ENCODE results near the gene SALL3.

The SALL3 gene

DNA sequence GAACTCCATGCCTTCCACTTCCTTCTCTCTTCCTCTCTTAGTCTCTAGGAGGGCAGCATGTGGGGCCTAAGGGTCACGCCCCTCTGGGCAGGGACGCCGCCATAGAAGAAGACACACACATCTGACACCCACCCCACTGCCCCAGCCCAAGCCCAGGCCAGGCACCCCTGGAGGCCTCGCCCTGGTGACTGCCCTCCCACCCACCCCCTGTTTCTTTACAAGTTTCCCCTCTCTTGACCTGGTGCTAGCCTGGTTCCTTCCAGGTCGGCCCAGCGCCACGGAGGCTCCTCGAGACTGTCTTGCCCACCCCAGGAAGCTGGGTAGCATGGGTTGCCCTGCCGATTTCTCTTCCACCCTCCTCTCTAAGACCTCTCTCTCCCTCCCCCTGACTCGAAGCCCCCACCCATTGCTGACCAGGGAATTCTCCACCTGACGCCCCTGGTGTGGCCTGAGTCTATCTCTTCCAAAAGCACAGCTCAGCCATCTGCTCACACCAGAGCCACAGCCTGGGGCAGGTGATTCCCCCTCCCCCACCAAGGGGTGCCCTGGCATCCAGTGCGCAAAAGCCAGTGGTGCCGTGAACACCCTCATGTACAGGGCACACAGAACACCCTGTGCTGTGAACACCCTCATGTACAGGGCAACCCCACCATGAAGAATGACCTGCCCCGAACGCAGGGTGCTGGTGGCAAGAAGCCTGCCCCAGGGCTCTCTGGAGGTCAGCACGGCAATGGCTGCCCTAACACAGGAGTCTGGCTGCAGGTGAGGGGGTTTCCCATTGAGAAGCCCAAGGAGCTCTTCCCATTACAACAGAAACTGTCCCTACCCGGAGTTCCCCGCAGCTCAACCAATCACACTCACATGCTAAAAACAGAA lies 13.5 kb upstream of the SALL3 start:
- no peak for ATAC-seq

DNA sequence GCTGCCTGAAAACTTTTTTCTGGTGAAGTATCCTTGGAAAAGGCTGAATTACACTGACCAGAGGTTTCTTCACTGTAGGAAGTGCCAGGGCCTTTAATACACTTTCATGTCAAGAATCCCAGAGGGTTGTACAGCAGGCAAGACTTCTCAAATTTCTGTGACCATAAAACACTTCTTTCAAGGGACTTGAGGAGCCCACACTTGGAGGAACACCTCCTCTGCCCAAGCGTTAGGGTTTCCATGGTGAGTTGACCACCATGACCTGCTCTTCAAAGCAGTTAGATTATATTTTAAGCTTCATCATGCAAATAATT lies 12.9 kb upstream of the SALL3 start:
- no peak for ATAC-seq

DNA sequence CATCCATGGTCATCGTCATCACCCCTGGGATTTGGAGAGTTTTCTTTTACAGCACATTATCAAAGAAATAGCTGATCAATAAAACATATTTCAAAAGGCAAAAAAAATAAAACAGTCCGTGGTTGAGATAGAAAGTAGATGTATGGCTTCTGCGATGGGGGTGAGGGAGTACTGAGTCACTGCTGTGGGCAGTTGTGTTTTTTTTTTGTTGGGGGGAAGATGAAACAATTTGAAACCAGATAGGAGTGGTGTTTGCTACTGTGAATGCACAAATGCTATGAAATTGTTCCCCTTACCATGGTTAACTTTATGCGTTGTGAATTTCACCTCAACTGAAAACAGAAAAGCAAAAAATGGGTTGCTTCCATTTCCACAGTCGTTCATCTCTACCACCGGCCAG lies 11.9 kb upstream of the SALL3 start:
- ATAC-seq = no peak

DNA sequence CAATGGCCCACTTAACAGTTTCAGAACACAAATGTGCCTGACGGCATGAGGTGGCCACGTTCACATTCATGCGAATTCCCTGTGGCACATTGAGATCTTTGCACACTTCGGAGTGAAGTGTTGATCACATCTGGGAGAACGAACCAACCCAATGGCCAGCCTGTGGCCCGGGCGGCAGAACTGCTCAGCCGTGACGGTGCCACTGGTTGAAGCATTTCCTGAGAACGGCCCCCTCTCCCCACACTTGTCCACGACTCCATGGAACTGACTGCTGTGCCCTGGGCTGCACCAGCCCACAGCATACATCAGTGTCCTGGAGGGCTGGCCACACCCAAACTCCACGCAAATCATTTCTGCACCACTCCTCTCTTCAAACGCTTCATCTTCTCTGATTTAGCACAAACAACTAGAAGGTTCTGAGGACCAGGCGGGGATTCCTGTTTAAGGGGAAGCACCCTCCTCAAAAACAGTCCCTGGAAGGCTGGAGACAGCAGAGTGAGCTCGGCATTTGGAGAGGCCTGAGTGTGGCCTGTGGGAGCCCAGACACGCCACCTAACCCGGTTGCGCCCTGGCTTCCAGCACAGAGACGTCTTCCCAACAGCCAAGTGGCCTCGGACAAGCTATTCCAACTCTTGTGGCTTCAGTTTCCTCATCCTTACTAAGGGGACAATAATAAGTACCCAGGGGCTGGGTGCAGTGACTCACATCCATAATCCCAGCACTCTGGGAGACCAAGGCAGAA lies 9.9 kb upstream of the SALL3 start:
- ATAC-seq = no peak

DNA sequence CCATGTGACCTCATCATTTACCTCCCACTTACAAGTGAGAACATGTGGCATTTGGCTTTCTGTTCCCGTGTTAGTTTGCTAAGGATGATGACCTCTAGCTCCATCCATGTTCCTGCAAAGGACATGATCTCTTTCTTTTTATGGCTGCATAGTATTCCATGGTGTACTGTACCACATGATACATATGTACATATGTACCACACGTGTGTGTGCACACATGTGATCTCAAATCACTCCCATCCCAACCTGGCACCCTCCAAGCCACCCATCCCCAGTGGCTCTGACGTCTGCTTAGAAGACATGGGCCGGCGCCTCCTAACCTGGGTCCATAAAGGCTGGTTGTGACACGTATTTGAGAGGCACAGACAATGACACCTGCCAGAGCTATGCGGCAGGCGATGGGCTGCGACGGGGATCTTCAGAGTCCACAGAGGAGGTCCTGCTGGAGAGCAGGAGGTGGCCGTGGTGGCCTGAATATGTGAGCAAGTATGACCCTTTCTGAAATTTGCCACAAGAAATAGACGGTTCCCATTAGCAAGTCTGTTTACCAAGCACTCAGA lies 8.8 kb upstream of the SALL3 start:
- ATAC-seq = no peak

DNA sequence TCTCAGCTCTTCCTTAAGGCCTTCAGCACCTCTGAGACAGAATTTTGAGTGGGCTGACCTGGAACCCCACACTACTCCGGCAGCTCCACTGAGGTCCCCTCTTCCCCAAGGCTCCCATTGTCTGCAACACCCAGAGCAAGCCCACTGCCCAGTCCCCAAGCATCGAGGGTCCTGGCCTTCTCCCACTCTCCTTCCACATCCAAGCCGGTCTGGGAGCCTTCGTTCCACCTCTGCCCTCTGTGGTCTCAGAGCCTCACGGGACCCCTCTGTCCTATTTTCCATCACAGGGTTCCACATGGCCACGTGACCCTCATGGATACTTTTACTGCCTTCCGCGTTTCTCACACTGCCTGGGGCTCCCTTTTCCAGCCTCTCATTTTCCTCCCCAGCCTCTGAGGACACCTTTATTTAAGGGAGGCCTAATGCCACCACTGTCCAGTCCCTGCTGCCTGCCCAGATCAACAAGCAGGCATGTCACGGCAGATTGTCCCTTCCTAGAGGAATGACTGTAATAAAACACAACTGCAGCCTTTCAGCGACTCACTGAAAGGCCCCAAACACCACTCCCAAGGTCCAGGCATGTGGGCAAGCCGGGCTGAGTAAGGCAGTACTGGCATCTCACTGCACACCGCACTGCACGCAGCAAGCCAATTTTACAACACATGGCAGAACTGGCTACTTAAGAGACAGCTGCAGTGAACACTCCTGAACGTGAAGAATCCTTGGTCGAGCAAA lies 7.9 kb upstream of the SALL3 start:
- no peak for ATAC-seq

DNA sequence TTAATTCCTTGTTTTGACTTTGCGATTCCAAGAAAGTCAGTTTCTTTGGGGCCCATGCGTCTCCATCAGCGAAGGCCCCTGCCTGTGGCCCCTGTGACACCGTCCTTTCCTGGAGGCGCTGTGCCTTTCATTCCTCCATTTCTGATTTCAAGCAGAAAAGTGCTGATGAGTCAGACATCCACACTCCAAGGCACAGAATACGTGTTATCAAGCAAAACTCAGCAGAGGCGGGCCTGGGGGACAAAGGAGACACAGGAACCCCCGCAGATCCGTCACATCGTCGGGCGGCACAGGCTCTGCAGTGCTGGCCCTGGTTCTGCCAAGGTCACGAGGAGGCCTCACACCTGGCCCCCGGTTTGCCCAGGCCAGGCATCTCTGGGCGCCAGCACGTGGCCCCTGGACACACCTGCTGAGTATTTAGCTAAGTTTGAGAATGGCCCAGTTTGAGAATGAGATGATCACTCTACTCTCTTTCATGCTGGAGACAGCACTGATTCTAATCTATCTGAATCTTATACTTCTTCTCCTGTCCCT lies 7.2 kb upstream of the SALL3 start:
- no peak for ATAC-seq

DNA sequence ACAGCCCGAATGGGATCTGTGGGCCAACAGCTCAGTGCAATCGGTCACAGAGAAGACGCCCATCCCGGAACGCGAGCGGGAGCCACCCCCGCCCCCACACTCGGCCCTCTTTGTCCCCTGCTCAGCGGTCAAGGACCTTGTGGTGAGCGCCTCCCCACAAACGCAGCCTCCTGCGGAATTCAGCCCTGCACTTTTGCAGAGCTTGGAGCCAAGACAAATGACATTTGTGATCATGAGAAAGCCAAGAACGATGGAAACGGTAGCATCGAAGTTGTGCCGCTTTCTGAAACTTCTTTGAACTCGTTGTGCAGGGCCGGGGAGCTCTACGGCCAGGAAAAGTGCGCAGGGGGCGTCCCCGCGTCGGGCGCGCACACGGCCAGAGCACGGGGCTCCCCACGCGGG lies 6.7 kb upstream of the SALL3 start:
- ATAC-seq = no peak

DNA sequence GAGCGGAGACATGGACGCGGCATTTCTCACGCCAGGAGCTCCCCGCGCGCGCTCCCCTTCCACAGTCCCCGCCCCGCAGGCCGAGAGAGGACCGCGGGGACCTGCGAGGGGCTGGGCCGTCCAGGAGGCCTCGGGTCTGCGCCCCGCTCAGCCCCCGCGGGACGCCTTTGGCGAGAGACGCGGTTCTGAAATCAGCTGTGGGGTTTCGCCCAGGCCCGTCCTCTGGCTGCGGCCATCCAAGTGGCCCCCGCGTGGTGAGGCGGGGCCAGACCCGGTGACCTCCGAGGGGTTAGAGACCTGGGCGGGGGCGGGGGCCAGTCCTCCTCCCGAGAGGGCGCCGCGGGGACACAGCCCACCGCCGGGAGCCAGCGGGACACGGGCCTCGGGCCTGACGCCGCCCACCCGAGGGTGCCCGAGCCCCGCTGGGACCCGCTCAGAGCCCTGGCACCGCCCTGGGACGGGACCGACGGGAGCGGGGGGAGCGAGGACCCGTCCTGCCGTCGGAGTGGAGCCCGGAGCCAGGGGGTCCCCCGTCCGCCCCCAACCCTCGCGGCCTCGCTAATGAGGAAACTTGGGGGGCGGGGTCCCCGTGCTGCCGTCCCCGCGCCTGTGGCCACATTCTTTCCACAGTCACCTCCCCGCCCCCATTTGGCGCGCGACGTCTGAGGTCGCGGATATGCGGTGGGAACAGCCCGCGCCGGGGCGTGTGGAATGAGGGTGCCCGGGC lies 6.1 kb upstream of the SALL3 start:
- ATAC-seq = no peak

DNA sequence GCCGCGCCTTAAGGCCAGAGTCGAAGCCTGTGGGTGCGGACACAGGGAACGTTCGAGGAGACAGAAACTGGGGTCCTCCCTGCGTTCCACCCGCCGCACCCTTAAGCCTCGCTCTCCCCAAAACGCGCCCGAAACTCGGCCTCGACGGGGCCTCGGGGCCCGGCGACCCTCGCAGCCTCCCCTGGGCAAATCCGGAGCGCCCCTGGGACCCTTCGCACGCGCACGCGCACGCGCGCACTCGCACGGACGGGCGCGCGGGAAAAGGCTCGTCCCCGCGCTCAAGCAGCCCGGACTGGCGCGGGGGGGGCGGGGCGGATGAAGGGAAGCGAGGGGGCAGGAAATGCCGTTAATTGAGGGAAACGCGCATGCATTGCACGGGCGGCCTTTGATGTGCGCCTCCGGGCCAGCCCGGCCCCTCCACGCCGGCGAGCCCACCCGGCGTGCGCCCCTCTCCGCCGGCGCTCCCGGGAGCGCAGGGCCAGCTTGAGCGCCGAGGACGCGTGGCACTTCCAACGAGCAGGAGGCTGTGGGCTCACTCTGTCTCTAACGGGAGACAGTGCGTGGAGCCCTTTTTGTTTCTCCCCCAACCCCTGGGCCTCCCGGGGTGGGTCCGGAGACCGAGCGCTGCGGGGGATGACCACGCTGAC lies 5.4 kb upstream of the SALL3 start:
- no peak for ATAC-seq

DNA sequence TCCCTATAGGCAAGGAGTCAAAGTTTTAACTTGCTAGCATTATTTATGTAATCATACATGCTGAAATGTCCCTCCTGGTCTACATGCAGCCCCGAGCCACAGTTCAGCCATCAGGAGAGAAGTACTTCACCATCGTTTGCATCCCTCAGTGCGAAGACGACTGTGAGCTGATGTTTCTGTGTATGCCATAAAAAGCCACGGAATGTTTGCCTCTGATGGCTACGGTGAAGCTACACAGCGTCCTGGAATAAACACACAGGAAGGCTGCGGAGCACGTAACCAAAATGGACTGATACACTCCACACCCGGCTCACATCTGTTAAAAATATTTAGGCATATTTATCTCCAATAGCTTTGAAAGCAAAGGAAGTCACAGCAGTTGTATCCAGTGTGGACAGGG lies 4.3 kb upstream of the SALL3 start:
- ATAC-seq = no peak

DNA sequence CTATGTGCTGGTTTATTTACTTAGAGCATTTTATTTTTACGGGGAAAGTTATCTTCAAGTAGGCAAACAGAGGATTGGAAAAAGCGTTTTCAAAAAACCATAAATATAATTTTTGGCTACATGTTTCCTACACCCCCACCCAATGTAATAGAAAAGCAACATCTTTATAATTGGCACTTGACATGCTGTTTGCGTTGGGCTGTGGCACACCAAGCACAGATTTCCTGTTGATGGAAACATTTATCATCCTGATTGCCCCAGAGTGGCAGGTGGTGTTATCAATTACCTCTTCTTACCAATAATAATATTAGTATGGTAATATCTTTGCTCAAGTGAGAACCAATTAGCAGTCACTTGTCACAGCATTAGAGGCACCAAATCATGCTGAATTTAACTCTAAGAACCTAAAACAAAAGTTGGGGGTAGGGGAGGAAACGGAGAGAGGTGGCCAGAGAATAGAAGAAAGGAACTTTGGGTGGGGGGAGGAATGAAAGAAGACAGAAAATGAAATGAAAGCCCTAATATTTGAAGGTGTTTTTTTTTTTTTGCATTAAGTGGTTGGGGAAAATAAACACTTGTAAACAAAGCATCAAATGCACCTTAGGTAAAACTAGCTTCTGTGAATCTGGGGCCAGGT lies 3.8 kb upstream of the SALL3 start:
- ATAC-seq = no peak

DNA sequence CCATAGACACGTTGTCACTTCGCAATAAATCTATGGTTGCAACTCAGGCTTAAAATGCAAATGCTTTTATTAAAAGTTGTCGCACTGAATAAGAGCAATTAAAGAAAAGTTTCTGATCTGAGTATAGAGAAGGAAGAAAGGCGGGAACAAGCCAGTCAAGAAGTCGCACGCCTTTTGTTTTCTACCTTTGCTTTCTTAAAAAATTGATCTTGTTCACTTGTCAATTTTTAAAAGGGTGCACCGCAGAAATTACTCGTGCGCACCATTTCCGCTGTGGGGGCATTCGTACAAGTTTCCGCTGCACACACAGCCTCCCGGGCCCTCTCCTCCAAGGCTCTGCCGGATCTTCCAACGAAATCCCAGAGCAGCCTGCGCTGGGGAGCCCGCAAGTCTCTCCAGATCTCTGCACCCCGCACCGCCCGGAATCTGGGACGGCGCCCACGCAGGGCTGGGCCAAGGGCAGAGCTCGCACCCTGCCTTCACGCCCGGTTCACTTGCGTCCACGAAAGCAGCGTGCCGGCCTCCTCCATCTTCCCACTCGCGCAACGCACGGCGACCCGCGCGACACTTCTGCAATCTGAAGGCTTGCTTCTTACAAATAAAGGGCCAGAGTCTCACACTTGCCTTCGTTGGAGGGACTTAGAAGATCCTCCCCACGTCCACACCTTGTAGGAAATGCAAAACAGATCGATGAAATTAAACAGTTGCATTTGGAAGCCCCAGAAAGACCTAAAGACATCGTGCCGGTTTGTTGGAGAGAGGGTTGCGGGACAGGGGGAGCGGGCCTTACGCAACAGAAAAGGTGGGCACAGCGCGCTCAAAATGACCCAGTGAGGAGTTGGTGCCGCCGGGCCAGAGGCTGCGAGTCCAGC lies 2.6 kb upstream of the SALL3 start:
- no peak for ATAC-seq

DNA sequence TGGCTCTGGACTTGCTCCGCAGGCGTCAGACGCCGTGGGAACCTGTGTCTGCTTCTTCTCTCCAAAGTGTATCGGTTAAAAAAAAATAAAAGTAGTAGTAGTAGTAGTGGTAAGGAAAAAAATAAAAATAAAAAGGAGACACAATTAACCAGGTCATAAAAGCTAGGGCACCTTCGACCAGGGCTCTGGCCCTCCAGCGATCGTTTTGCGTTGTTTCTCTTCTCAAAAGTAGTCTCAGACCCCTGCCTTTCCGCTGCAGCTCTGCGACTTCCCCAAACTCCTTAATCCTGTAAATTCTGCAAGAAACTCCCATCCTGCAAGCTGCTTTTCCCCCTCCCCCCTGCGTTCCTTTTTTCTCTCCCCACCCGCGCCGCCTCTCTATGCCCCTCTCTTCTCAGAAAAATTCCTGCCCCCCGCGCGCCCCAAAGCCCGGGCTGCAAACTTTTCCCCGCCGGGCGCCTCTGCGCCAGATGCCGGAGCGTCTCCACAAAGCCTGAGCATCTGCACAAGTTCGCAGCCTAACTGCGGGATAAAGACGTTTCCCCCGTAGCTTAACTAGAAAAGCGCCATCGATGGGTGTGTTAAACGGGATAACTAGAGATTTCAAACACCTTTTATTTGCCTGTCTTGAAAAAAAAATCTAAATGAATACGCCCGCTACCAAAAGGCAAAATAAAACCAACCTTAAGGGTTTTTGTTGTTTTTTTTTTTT lies 1.8 kb upstream of the SALL3 start:
- no peak for ATAC-seq

DNA sequence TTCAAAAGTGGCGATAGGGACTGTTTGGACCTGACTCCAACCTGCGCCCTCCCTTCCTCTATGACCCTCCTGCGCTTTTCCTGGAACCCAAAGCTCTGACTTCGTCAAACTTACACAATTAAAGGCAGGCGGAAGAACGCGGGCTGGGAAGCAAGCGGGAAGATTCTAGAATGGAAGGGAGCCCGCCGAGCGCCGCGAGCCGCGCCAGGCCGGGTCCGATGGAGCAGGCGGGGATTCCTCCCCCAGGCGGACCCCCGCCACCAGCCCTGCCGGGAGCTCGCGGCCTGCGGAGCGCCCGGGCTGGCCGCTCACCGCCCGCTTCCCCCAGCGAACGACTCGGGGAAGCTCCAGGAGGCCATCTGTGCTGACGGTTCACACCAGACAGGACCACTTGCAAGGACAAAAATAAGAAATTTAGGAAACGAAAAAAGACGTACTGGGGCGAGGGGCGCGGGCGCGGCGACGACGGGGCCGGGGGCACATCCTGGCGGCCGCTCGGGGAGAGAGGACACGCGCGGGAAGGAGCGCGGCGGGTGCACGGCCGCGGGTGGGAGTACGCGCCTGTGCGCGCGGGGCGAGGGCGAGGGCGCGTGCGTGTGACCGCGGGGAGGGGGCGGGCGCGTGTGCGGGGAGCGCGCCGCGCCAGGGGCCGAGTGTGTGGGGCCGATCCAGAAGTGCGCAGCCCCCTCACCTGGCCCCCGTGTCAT lies 1.1 kb upstream of the SALL3 start:
- ATAC-seq = no peak

DNA sequence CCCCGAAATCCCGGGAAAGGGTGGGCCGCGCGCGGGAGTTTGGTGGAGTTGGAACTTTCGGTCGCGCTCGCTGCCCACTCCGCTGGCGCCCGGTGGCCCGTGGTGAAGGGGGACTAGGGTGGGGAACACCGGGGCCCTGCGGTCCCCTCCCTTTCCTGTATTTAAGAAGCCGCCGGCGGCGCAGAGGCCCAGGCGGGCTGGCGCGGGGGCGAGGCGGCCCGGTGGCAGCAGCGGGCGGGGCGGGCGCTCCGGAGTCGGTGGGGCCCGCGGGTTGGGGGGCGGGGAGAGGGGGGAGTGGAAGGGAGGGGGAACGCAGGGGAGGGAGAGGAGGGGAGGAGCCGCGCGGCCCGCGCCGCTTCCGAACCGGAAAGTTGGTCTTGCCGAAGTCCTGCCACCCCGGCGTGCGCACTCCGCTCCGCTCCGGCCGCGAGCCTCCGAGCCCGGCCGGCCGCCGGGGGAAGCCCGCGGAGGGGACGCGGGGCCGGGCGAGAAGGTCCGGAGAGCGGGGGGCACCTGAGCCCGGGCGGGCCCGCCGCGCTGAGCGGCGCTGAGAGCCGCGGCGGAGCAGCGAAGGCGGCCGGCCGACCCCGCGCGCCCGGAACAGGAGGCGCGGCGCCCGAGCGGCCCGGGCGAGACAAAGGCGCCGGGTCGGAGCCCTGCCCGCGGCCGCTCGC lies 425 bp upstream of the SALL3 start:
- no peak for ATAC-seq

DNA sequence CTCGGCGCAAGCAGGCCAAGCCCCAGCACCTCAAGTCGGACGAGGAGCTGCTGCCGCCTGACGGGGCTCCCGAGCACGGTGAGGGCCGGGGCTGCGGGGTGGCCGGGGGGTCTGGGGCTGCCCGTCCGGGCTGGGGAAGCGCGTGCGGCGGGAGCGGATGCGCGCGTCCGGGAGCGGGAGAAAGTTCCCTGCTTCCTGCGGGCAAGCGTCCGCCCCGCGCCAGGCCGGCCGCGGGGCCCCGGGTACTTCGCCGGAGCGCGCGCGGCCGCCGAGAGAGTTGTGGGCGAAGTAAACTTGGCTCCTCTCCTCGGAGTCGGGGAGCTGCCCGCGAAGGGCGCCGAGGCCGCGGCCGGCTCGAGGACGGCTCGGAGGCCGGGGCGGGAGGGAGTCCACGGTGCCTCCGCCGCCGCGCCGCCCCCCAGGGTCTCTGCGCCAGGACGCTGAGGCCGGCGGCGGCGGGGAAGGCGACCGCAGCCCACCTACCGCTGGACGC lies 707 bp downstream of the SALL3 start:
- ATAC-seq = no peak

DNA sequence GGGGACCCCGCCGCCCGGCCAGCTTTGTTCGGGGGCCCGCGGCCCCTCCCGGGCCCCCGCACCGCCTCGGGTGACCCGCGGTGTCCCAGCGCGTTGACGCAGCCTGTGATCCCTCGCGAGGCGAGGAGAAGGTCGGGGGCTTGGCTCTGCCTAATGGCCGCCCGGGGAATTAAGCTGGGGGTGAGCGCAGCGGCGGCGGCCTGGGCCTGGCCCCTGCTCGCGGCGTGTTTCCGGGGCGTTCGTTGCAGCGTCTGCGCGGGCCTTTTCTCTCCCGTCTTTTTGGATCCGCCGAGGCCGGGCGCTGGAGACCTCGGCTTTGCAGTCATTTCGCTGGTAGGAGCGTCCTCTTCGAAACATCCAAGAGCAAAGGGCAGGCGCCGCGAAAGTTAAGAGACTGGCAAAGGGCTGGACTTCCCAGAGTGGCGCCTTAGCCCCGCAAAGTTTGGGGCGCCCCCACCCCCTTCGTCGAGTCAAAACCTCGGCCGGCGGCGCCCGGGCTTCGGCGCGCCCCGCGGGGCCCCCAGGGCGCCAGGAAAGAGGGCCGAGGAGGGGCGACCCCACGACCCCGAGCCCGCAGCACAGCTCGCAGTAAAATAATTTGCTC lies 1.3 kb downstream of the SALL3 start:
- no peak for ATAC-seq

Measured in activated CD4-positive, CD25-positive, alpha-beta regulatory T cell treated with anti-CD3 and anti-CD28 coated beads, Interleukin-2, amount 50 U/mL, for 24 hours (primary cell).